Measurements from ENCODE around the gene C6orf89. TPM values are rescaled to one million over a fixed set of nuclear protein-coding genes. Genes with fewer than 3 reads are reported as not detected.

The C6orf89 gene
- total and polyA plus RNA-seq, 4 donors, result 22.9 to 59.5 (median 39.4) TPM

GRCh38 chr6:36975231-36976006 is 89.7 kb downstream of the C6orf89 start:
- Histone ChIP-seq H3K4me3 (no peak overlapping the region), H3K27ac (ENCODE audit: low read depth in 1 of 2, low read length in 1 of 2) (no peak overlapping the region), H3K27me3 (ENCODE audit: control insufficient read depth in 3 of 3, insufficient read depth in 3 of 3, low read length in 2 of 3) (no peaks in the 10 kb centered on the region), H3K36me3 (ENCODE audit: control insufficient read depth in 4 of 4, insufficient read depth in 4 of 4, low read length in 4 of 4) (peaks cover 26 to 76% (median 59%) of the 10 kb centered on the region in 4 donors), H3K9ac (ENCODE audit: insufficient read depth in 1 of 2, low read length in 2 of 2) (no peak overlapping the region), H3K9me3 (ENCODE audit: control insufficient read depth in 4 of 4, insufficient read depth in 3 of 4, low read length in 3 of 4) (peaks cover 0 to 2% (median 0%) of the 10 kb centered on the region in 4 donors), H3K4me1 (ENCODE audit: control insufficient read depth in 5 of 5, insufficient read depth in 5 of 5, low read length in 5 of 5) (peaks cover 0 to 18% (median 0%) of the 10 kb centered on the region in 5 donors)
- TF ChIP-seq CTCF (IDR thresholded peaks at IDR 0.05; ENCODE audit: control extremely low read depth, extremely low read depth), result no peak
- ATAC-seq (ENCODE audit: insufficient read depth, low FRiP score) (no peak), DNase-seq (no peak)
- WGBS, 2 donors, result 86 to 90% methylated on average over 7 of the region's 7 CpGs

GRCh38 chr6:36976007-36976264 is 90.2 kb downstream of the C6orf89 start:
- WGBS, 2 donors, result 77 to 90% methylated on average over 4 of the region's 4 CpGs
- no peak for DNase-seq
- no peak for ATAC-seq (ENCODE audit: insufficient read depth, low FRiP score)
- no peak for TF ChIP-seq CTCF (IDR thresholded peaks at IDR 0.05; ENCODE audit: control extremely low read depth, extremely low read depth)
- Histone ChIP-seq H3K27ac (ENCODE audit: low read depth in 1 of 2, low read length in 1 of 2) (no peak overlapping the region), H3K4me1 (ENCODE audit: control insufficient read depth in 5 of 5, insufficient read depth in 5 of 5, low read length in 5 of 5) (peaks cover 0 to 18% (median 0%) of the 10 kb centered on the region in 5 donors), H3K9ac (ENCODE audit: insufficient read depth in 1 of 2, low read length in 2 of 2) (no peak overlapping the region), H3K9me3 (ENCODE audit: control insufficient read depth in 4 of 4, insufficient read depth in 3 of 4, low read length in 3 of 4) (peaks cover 0 to 2% (median 0%) of the 10 kb centered on the region in 4 donors), H3K36me3 (ENCODE audit: control insufficient read depth in 4 of 4, insufficient read depth in 4 of 4, low read length in 4 of 4) (peaks cover 26 to 73% (median 54%) of the 10 kb centered on the region in 4 donors), H3K27me3 (ENCODE audit: control insufficient read depth in 3 of 3, insufficient read depth in 3 of 3, low read length in 2 of 3) (no peaks in the 10 kb centered on the region), H3K4me3 (no peak overlapping the region)

- peaks cover 26 to 70% (median 51%) of the 10 kb centered on the region in 4 donors for H3K36me3 ChIP-seq (ENCODE audit: control insufficient read depth in 4 of 4, insufficient read depth in 4 of 4, low read length in 4 of 4)
- 94 to 97% methylated on average over 7 of the region's 7 CpGs for WGBS, 2 donors
- no peak overlapping the region for H3K9ac ChIP-seq (ENCODE audit: insufficient read depth in 1 of 2, low read length in 2 of 2)
- H3K9me3 ChIP-seq (ENCODE audit: control insufficient read depth in 4 of 4, insufficient read depth in 3 of 4, low read length in 3 of 4), result peaks cover 0 to 2% (median 0%) of the 10 kb centered on the region in 4 donors
- H3K4me3 ChIP-seq, result no peak overlapping the region
- no peak for TF ChIP-seq CTCF (IDR thresholded peaks at IDR 0.05; ENCODE audit: control extremely low read depth, extremely low read depth)
- H3K27ac ChIP-seq (ENCODE audit: low read depth in 1 of 2, low read length in 1 of 2), result no peak overlapping the region
- H3K4me1 ChIP-seq (ENCODE audit: control insufficient read depth in 5 of 5, insufficient read depth in 5 of 5, low read length in 5 of 5), result peaks cover 0 to 18% (median 0%) of the 10 kb centered on the region in 5 donors
- DNase-seq, result no peak
- no peaks in the 10 kb centered on the region for H3K27me3 ChIP-seq (ENCODE audit: control insufficient read depth in 3 of 3, insufficient read depth in 3 of 3, low read length in 2 of 3)
- ATAC-seq (ENCODE audit: insufficient read depth, low FRiP score), result no peak
Observed at GRCh38 chr6:36976509-36976908, 90.8 kb downstream of the C6orf89 start.
